ENCODE results near the gene FMNL2. TPM values are rescaled to one million over a fixed set of nuclear protein-coding genes. Genes with fewer than 3 reads are reported as not detected.

FMNL2 gene
- total RNA-seq, 1 experiment from 2014 or later, result 29.0 TPM

DNA sequence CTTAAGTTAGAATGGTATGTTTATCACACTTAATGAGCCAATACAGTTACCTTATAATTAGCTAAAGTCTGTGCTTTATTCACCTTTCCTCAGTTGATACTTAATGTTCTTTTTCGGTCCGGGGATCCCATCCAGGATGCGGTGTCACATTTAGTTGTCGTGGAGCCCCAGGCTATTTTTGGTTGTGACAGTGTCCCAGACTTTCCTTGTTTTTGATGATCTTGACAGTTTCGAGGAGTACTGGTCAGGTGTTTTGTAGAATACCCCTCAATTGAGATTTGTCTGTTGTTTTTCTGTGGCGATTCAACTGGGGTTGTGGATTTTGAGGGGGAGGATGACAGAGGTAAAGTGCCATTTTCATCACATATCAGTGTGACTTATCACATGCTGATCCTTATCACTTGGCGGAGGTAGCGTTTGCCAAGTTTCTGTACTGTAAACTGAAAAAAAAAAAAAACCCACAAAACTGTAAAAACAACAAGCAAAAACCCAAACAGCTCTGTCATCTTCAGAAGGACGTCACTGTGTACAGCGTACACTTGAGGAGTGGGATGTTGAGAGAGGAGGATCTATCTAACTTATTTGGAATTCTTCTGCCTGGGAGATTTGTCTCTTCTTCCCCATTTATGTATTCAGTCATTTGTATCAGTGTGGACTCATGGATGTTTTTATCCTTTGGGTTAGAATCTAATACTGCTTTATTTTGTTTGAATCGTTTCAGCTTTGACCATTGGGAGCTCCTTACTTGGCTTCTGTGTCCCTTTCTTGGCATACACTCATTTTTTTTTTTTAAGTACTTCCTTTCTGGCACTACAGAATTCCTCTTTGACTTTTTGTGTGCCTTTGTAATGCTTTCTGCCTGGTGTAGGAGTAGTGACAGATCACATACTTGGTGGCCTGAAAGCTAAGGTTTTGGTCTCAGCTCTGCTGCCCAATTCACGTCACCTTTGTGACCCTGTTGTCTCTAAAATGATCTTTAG lies 68.1 kb downstream of the FMNL2 start:
- intact Hi-C loops (cut with micrococcal nuclease; ENCODE audit: unreplicated experiment), result loop anchor here (2.0 to 10.0 kb wide), 3 partner anchors 64 to 212 kb away; no protein-coding TSS in a partner anchor
- ChIA-PET CTCF (interaction anchor here (0.6 kb wide), 1 partner anchor 196 kb away, joined by 3 read pairs; no protein-coding TSS in a partner anchor), POLR2A (ENCODE audit: unreplicated experiment) (interaction anchor here (0.7 kb wide), 1 partner anchor 300 kb away, joined by 4 read pairs; no protein-coding TSS in a partner anchor)
- H3K4me1 ChIP-seq (replicated peaks; ENCODE audit: insufficient read depth), result peaks cover 46% of the 10 kb centered on the region
- no peak overlapping the region for H3K4me2 ChIP-seq
- no peaks in the 10 kb centered on the region for H3K36me3 ChIP-seq (ENCODE audit: low read depth)
- H3K79me2 ChIP-seq (ENCODE audit: low read depth), result peaks cover 93% of the 10 kb centered on the region
- no peak overlapping the region; the same call in 1 of the 2 replicates for H3K27ac ChIP-seq
- BruUV-seq (replicated peaks), result no TSS peak
- no peaks in the 10 kb centered on the region for H3K9me3 ChIP-seq (ENCODE audit: insufficient read depth, low read depth)
- no peak overlapping the region for H2AFZ ChIP-seq
- TF ChIP-seq EZH2 (IDR thresholded peaks at IDR 0.05; ENCODE audit: low read depth), result no peak
- TF ChIP-seq, protein P1, sequence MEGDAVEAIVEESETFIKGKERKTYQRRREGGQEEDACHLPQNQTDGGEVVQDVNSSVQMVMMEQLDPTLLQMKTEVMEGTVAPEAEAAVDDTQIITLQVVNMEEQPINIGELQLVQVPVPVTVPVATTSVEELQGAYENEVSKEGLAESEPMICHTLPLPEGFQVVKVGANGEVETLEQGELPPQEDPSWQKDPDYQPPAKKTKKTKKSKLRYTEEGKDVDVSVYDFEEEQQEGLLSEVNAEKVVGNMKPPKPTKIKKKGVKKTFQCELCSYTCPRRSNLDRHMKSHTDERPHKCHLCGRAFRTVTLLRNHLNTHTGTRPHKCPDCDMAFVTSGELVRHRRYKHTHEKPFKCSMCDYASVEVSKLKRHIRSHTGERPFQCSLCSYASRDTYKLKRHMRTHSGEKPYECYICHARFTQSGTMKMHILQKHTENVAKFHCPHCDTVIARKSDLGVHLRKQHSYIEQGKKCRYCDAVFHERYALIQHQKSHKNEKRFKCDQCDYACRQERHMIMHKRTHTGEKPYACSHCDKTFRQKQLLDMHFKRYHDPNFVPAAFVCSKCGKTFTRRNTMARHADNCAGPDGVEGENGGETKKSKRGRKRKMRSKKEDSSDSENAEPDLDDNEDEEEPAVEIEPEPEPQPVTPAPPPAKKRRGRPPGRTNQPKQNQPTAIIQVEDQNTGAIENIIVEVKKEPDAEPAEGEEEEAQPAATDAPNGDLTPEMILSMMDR (conservative IDR thresholded peaks at IDR 0.05), result no peak
- no peaks in the 10 kb centered on the region for H3K27me3 ChIP-seq (ENCODE audit: insufficient read depth, low read depth)
- H4K20me1 ChIP-seq (ENCODE audit: insufficient read depth), result no peaks in the 10 kb centered on the region
- DNase-seq, result no peak
- H3K4me3 ChIP-seq, result no peak overlapping the region
- H3K9me2 ChIP-seq (ENCODE audit: insufficient read depth), result no peaks in the 10 kb centered on the region
- peaks cover 23% of the 10 kb centered on the region for H3F3A ChIP-seq (ENCODE audit: insufficient read depth, low read depth)

- intact Hi-C loops (cut with micrococcal nuclease; ENCODE audit: unreplicated experiment), result loop anchor here (5.0 to 10.0 kb wide), 3 partner anchors 68 to 213 kb away; partner anchors contain the start of gene FMNL2
- H3K27ac ChIP-seq, result peak overlapping the region; percentile 78
- H3K4me3 ChIP-seq, result no peak overlapping the region
Measured at GRCh38 chr2:152405206-152406118, 70.5 kb downstream of the FMNL2 start.

More at GRCh38 chr2:152405206-152406118, 70.5 kb downstream of the FMNL2 start:
- no peak overlapping the region for H2AFZ ChIP-seq
- POLR2A ChIA-PET (ENCODE audit: unreplicated experiment), result interaction anchor here (0.6 to 0.7 kb wide), 2 partner anchors 16 to 291 kb away, joined by 3 read pairs; no protein-coding TSS in a partner anchor
- H3K27me3 ChIP-seq (ENCODE audit: insufficient read depth, low read depth), result no peaks in the 10 kb centered on the region
- H3K9me2 ChIP-seq (ENCODE audit: insufficient read depth), result no peaks in the 10 kb centered on the region
- peaks cover 93% of the 10 kb centered on the region for H3K79me2 ChIP-seq (ENCODE audit: low read depth)
- TF ChIP-seq, protein P1 (conservative IDR thresholded peaks at IDR 0.05), result no peak
- peaks cover 23% of the 10 kb centered on the region for H3F3A ChIP-seq (ENCODE audit: insufficient read depth, low read depth)
- H3K4me2 ChIP-seq, result peak overlapping the region; percentile 51
- H4K20me1 ChIP-seq (ENCODE audit: insufficient read depth), result no peaks in the 10 kb centered on the region
- no peaks in the 10 kb centered on the region; the same call in 1 of the 2 replicates for H3K9me3 ChIP-seq (ENCODE audit: insufficient read depth, low read depth)
- CTCF ChIA-PET, result no interaction called here
- H3K4me1 ChIP-seq (replicated peaks; ENCODE audit: insufficient read depth), result peaks cover 61% of the 10 kb centered on the region
- no TSS peak for BruUV-seq (replicated peaks)
- H3K36me3 ChIP-seq (ENCODE audit: low read depth), result no peaks in the 10 kb centered on the region
- DNase-seq, result peak; percentile 37 to 85

Data from PC-9 (cell line).